GM12878 (cell line): Measurements from ENCODE around the gene FOXR2. TPM values are rescaled to one million over a fixed set of nuclear protein-coding genes. Genes with fewer than 3 reads are reported as not detected.

Experiments
- polyA plus RNA-seq, 11 experiments: library from polyadenylated mRNA; depleted of rRNA in 4 of 11; unstranded in 6 of 11; stranded (reverse) in 5 of 11; fragments of >200 nt; fragmentation: Nextera tagmentation in 4 of 11; fragmentation: Illumina TruSeq in 1 of 11; extraction: Ambion mirVana in 4 of 11; extraction: Trizol in 1 of 11; gene quantifications; 1 replicate in 1 of 11; 2 replicates in 10 of 11; pipeline versions ENCODE4 v1.2.1 to v1.2.3, GENCODE V29; 2011 to 2016; ENCODE audit warnings: inconsistent platforms in 2 of 11, missing spikeins in 2 of 11, low read depth in 1 of 11
- small RNA-seq: library from RNA; depleted of rRNA; stranded (forward); fragments of <200 nt; gene quantifications from one replicate; pipeline ENCODE3, GENCODE V24; 2014
- total RNA-seq, 4 experiments: library from RNA; depleted of rRNA in 3 of 4; stranded (reverse); fragments of >200 nt in 3 of 4; fragmentation: Illumina TruSeq in 1 of 4; extraction: Trizol in 1 of 4; gene quantifications; 2 replicates each; pipeline versions ENCODE4 v1.2.1 to v1.2.3, GENCODE V29; 2013 to 2021

The FOXR2 gene
- total and polyA plus RNA-seq, 10 of the 15 experiments (the other 5 are each of a cell fraction or from before 2014, with no cell fraction given) = not detected

Small RNAs within 50 kb of the gene (small RNA-seq; reads per million reads assigned to genes)
- not detected for gene RF00019

Other genes with a start within 250 kb of the FOXR2 start
- 20.6 and 21.9 TPM in 2 replicates for gene MAGEH1, start 171.3 kb upstream of the FOXR2 start, total RNA-seq (2014; rRNA removed)
- 17.0 and 18.6 TPM in 2 replicates for gene MAGEH1, start 171.3 kb upstream of the FOXR2 start, total RNA-seq (2014; rRNA removed; fragmentation: Illumina TruSeq; extraction: Trizol)
- 13.1 and 13.2 TPM in 2 replicates for gene MAGEH1, start 171.3 kb upstream of the FOXR2 start, total RNA-seq (2021)
- 18.0 and 20.6 TPM in 2 replicates for gene MAGEH1, start 171.3 kb upstream of the FOXR2 start, polyA plus RNA-seq (2011; rRNA removed)
- gene MAGEH1, start 171.3 kb upstream of the FOXR2 start, polyA plus RNA-seq (2014; fragmentation: Illumina TruSeq; extraction: Trizol) = 13.2 and 16.4 TPM in 2 replicates
- 1 to 10 TPM; 8.7 to 9.1 TPM for gene MAGEH1, start 171.3 kb upstream of the FOXR2 start, polyA plus RNA-seq (2014; fragmentation: Nextera tagmentation; extraction: Ambion mirVana)
- gene MAGEH1, start 171.3 kb upstream of the FOXR2 start, polyA plus RNA-seq (2014; rRNA removed) = 20.9 and 23.7 TPM in 2 replicates
- gene MAGEH1, start 171.3 kb upstream of the FOXR2 start, polyA plus RNA-seq (2016; fragmentation: Nextera tagmentation; extraction: Ambion mirVana) = 10 to 100 TPM; 24.0 to 25.2 TPM
- gene USP51, start 133.6 kb upstream of the FOXR2 start, total RNA-seq (2014; rRNA removed) = 1.3 and 1.6 TPM in 2 replicates
- 1.3 and 1.6 TPM in 2 replicates for gene USP51, start 133.6 kb upstream of the FOXR2 start, total RNA-seq (2014; rRNA removed; fragmentation: Illumina TruSeq; extraction: Trizol)
- 1.5 and 1.6 TPM in 2 replicates for gene USP51, start 133.6 kb upstream of the FOXR2 start, total RNA-seq (2021)
- 1.1 and 1.7 TPM in 2 replicates for gene USP51, start 133.6 kb upstream of the FOXR2 start, polyA plus RNA-seq (2011; rRNA removed)
- gene USP51, start 133.6 kb upstream of the FOXR2 start, polyA plus RNA-seq (2014; fragmentation: Illumina TruSeq; extraction: Trizol) = 1.5 and 2.1 TPM in 2 replicates
- under 1 TPM; 0.52 to 0.73 TPM for gene USP51, start 133.6 kb upstream of the FOXR2 start, polyA plus RNA-seq (2014; fragmentation: Nextera tagmentation; extraction: Ambion mirVana)
- 0.82 and 1.1 TPM in 2 replicates for gene USP51, start 133.6 kb upstream of the FOXR2 start, polyA plus RNA-seq (2014; rRNA removed)
- gene USP51, start 133.6 kb upstream of the FOXR2 start, polyA plus RNA-seq (2016; fragmentation: Nextera tagmentation; extraction: Ambion mirVana) = under 1 TPM; 0.58 to 0.89 TPM
- 18.8 and 19.0 TPM in 2 replicates for gene RRAGB, start 94.3 kb downstream of the FOXR2 start, total RNA-seq (2014; rRNA removed)
- gene RRAGB, start 94.3 kb downstream of the FOXR2 start, total RNA-seq (2014; rRNA removed; fragmentation: Illumina TruSeq; extraction: Trizol) = 11.7 and 16.9 TPM in 2 replicates
- gene RRAGB, start 94.3 kb downstream of the FOXR2 start, total RNA-seq (2021) = 8.2 and 11.9 TPM in 2 replicates
- gene RRAGB, start 94.3 kb downstream of the FOXR2 start, polyA plus RNA-seq (2011; rRNA removed) = 30.0 and 30.8 TPM in 2 replicates
- 14.6 and 20.2 TPM in 2 replicates for gene RRAGB, start 94.3 kb downstream of the FOXR2 start, polyA plus RNA-seq (2014; fragmentation: Illumina TruSeq; extraction: Trizol)
- gene RRAGB, start 94.3 kb downstream of the FOXR2 start, polyA plus RNA-seq (2014; fragmentation: Nextera tagmentation; extraction: Ambion mirVana) = 10 to 100 TPM in 1 of 2 experiments, 1 to 10 TPM in 1; 9.2 to 12.4 TPM
- gene RRAGB, start 94.3 kb downstream of the FOXR2 start, polyA plus RNA-seq (2014; rRNA removed) = 11.9 and 16.7 TPM in 2 replicates
- 1 to 10 TPM; 8.8 to 9.0 TPM for gene RRAGB, start 94.3 kb downstream of the FOXR2 start, polyA plus RNA-seq (2016; fragmentation: Nextera tagmentation; extraction: Ambion mirVana)